ENCODE measurements around the gene CDRT4.

The CDRT4 gene

DNA sequence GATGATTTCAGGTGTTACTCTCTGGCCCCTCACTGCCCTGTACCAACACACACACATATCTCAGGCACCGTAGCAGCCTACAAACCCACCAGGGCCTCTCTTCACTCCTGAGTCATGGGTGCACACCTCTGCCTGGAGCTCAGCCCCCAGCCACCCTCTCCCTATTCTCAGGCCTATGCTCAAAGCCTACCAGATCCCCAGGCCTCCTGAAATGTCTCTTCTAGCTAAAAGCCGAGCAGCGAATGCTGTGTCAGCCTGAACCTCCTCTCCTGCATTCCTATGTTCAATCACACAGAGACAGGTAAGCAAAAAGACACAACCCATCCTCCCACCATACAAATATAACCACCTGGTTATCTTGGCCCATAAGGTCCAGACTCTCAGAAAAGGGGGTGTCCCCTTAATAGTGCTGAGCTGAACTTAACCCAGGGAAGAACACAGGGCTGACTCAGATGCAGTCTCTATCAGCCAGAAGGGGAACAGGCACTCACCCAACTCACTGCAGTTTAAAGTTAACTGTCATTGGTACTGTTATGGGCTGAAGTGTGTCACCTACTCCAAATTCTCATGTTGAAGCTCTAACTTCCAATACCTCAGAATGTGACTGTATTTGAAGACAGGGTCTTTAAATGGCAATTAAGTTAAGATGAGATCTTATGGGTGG, 64.0 kb downstream of the CDRT4 start:
- no peak for DNase-seq (ENCODE audit: low read depth)
- TF ChIP-seq CTCF (IDR thresholded peaks at IDR 0.05; ENCODE audit: control insufficient read depth, extremely low read depth, insufficient read depth): no peak
- no peak overlapping the region for H3K4me3 ChIP-seq (ENCODE audit: low read depth, low read length)

DNA sequence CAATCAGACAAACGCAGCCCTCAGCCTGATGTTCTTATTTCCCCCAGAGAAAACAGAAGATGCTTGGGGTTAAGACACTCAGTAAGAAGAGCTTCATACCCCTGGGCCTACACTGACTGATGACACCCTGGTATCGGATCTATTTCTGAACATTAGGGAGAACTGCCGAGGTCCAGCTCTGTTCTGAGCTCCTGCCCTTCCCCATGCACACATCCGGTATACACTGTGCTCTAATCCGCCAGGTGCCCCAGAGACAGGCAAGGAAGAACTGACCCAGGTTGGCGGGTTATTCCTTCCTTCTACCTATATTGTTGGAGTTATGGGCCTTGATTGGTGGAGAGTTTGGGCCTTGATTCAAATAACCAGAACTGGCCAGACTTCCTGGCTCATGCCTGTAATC, 68.0 kb downstream of the CDRT4 start:
- DNase-seq (ENCODE audit: low read depth): no peak
- TF ChIP-seq CTCF (IDR thresholded peaks at IDR 0.05; ENCODE audit: control insufficient read depth, extremely low read depth, insufficient read depth): no peak
- H3K4me3 ChIP-seq (ENCODE audit: low read depth, low read length): no peak overlapping the region

GRCh38 chr17:15398736-15399331, 68.6 kb downstream of the CDRT4 start:
- DNase-seq (ENCODE audit: low read depth): no peak
- no peak overlapping the region for H3K4me3 ChIP-seq (ENCODE audit: low read depth, low read length)
- no peak for TF ChIP-seq CTCF (IDR thresholded peaks at IDR 0.05; ENCODE audit: control insufficient read depth, extremely low read depth, insufficient read depth)

- H3K4me3 ChIP-seq (ENCODE audit: low read depth, low read length): no peak overlapping the region
- no peak for TF ChIP-seq CTCF (IDR thresholded peaks at IDR 0.05; ENCODE audit: control insufficient read depth, extremely low read depth, insufficient read depth)
- no peak for DNase-seq (ENCODE audit: low read depth)
Measured at GRCh38 chr17:15398291-15398690, 69.1 kb downstream of the CDRT4 start.

GRCh38 chr17:15397620-15398019, 69.8 kb downstream of the CDRT4 start:
- DNase-seq (ENCODE audit: low read depth): no peak
- TF ChIP-seq CTCF (IDR thresholded peaks at IDR 0.05; ENCODE audit: control insufficient read depth, extremely low read depth, insufficient read depth): no peak
- no peak overlapping the region for H3K4me3 ChIP-seq (ENCODE audit: low read depth, low read length)

GRCh38 chr17:15395091-15395490, 72.3 kb downstream of the CDRT4 start:
- DNase-seq (ENCODE audit: low read depth): no peak
- TF ChIP-seq CTCF (IDR thresholded peaks at IDR 0.05; ENCODE audit: control insufficient read depth, extremely low read depth, insufficient read depth): no peak

GRCh38 chr17:15393414-15393813, 74.0 kb downstream of the CDRT4 start:
- TF ChIP-seq CTCF (IDR thresholded peaks at IDR 0.05; ENCODE audit: control insufficient read depth, extremely low read depth, insufficient read depth): no peak
- DNase-seq (ENCODE audit: low read depth): no peak
- H3K4me3 ChIP-seq (ENCODE audit: low read depth, low read length): no peak overlapping the region

More at GRCh38 chr17:15395091-15395490, 72.3 kb downstream of the CDRT4 start:
- no peak overlapping the region for H3K4me3 ChIP-seq (ENCODE audit: low read depth, low read length)
